ENCODE data around the gene HHATL. TPM values are rescaled to one million over a fixed set of nuclear protein-coding genes. Genes with fewer than 3 reads are reported as not detected.

Gene HHATL
- total and polyA plus RNA-seq, 4 donors, result 1.4 to 1.5 TPM; not detected in 2

DNA sequence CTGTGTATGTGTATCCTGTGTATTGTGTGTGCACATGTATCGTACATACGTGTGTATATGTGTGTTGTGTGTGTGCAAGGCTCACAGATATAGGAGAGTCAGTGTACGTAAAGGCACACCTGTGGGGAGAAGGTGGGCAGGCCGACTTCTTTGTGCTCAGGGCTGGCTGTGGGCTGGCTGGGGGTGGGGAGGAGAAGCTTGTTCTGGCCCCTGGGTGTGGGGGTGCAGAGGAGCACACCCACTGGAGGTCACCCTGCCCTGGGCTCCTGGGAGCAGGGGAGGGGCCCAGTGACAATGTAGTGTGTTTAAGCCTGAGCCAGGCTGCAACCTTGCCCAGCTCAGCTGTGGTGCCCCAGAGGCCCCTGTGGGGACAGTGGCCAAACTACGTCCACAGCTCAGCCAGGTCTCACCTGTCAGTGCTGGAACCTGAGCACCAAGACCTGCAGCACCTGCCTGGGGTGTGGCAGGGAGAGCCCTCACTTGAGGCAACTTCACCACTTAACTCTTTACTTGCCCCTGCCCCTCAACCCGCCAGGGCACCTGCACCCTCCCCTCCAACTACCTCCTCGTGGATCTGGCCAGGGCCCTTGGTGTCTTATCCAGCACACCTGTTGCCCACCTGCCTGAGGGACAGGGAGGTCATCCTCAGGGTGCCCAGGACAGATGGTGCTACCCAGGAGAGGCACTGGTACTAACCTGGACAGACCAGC lies 2.6 kb upstream of the HHATL start:
- H3K27ac ChIP-seq (ENCODE audit: low read depth in 1 of 2, low read length in 2 of 2), result no peak overlapping the region
- WGBS, 2 donors, result 87 to 90% methylated on average over 7 of the region's 7 CpGs
- no peaks in the 10 kb centered on the region for H3K27me3 ChIP-seq (ENCODE audit: control insufficient read depth in 1 of 2, insufficient read depth in 2 of 2, low read length in 1 of 2)
- ATAC-seq (ENCODE audit: low FRiP score), result no peak
- no peaks in the 10 kb centered on the region for H3K36me3 ChIP-seq (ENCODE audit: control insufficient read depth in 1 of 2, insufficient read depth in 2 of 2, low read length in 1 of 2)
- intact Hi-C loops (cut with DNase I), result no loop called here
- H3K9me3 ChIP-seq (ENCODE audit: control insufficient read depth, low read length), result no peaks in the 10 kb centered on the region
- DNase-seq, result peak in 1 of 2 donors; percentile 56
- no peaks in the 10 kb centered on the region for H3K4me1 ChIP-seq (ENCODE audit: control insufficient read depth in 1 of 2, insufficient read depth in 2 of 2, low read length in 2 of 2)
- no peak overlapping the region for H3K4me3 ChIP-seq (ENCODE audit: low read length in 2 of 2)

DNA sequence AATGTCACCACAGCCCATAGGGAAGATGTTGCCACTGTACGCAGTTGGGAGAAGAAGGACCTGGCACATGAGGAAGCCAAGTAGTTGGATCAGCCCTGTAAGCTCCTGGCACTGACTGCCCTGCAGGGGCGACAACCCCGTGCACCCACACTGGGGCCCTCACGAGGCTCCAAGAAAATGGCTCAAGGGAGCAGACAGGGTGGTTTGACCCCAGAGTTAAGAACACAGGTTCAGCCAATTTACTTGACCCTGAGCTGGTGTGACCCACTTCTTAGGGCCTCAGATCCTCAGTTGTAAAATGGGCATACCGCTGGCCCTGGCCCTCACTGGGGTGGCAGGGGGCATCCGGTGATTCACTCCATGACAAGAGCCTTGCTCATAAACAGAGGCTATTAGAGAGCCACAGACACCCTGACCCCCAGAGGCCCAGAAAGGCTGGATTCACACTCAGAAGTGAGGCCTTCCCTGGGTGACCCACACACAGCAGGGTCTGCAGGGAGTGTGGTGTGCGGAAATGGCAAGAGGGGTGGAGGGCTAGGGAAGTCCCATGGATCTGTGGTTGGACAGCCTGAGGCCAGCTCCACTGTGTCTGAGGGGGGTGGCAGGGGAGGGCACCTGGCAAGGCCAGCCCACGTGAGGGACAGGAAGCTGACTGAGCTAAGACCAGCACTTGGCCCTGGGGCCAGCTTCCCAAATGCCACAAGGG lies 1.7 kb upstream of the HHATL start:
- H3K4me3 ChIP-seq (ENCODE audit: low read length in 2 of 2), result no peak overlapping the region
- no peak overlapping the region for H3K27ac ChIP-seq (ENCODE audit: low read depth in 1 of 2, low read length in 2 of 2)
- no peaks in the 10 kb centered on the region for H3K4me1 ChIP-seq (ENCODE audit: control insufficient read depth in 1 of 2, insufficient read depth in 2 of 2, low read length in 2 of 2)
- ATAC-seq (ENCODE audit: low FRiP score), result no peak
- no peaks in the 10 kb centered on the region for H3K9me3 ChIP-seq (ENCODE audit: control insufficient read depth, low read length)
- DNase-seq, result peak in 1 of 2 donors; percentile 51
- no peaks in the 10 kb centered on the region for H3K27me3 ChIP-seq (ENCODE audit: control insufficient read depth in 1 of 2, insufficient read depth in 2 of 2, low read length in 1 of 2)
- H3K36me3 ChIP-seq (ENCODE audit: control insufficient read depth in 1 of 2, insufficient read depth in 2 of 2, low read length in 1 of 2), result no peaks in the 10 kb centered on the region
- WGBS, 2 donors, result 79 to 83% methylated on average over 8 of the region's 8 CpGs
- intact Hi-C loops (cut with DNase I), result no loop called here

DNA sequence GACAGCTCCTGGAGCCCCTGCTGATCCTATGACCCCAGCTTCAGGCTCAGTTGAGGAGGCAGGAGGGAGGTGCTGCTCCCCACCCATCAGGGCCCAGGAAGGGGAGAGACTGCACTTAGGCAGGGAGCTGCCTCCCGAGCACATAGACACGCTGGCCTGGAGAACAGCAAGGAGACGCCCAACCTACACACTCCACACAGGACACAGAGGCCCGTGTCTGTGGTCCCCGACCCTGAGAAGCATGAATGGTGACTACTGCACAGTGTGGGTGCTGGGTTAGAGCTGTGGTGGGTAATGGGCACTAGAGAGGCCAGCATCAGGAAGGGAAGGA lies 1.1 kb upstream of the HHATL start:
- 87% methylated on average over 5 of the region's 5 CpGs for WGBS, 2 donors
- Histone ChIP-seq H3K36me3 (ENCODE audit: control insufficient read depth in 1 of 2, insufficient read depth in 2 of 2, low read length in 1 of 2) (no peaks in the 10 kb centered on the region), H3K27ac (ENCODE audit: low read depth in 1 of 2, low read length in 2 of 2) (no peak overlapping the region), H3K27me3 (ENCODE audit: control insufficient read depth in 1 of 2, insufficient read depth in 2 of 2, low read length in 1 of 2) (no peaks in the 10 kb centered on the region), H3K4me1 (ENCODE audit: control insufficient read depth in 1 of 2, insufficient read depth in 2 of 2, low read length in 2 of 2) (no peaks in the 10 kb centered on the region), H3K4me3 (ENCODE audit: low read length in 2 of 2) (no peak overlapping the region), H3K9me3 (ENCODE audit: control insufficient read depth, low read length) (no peaks in the 10 kb centered on the region)
- ATAC-seq (ENCODE audit: low FRiP score) (no peak), DNase-seq (peak in 1 of 2 donors; percentile 51)
- intact Hi-C loops (cut with DNase I), result no loop called here

DNA sequence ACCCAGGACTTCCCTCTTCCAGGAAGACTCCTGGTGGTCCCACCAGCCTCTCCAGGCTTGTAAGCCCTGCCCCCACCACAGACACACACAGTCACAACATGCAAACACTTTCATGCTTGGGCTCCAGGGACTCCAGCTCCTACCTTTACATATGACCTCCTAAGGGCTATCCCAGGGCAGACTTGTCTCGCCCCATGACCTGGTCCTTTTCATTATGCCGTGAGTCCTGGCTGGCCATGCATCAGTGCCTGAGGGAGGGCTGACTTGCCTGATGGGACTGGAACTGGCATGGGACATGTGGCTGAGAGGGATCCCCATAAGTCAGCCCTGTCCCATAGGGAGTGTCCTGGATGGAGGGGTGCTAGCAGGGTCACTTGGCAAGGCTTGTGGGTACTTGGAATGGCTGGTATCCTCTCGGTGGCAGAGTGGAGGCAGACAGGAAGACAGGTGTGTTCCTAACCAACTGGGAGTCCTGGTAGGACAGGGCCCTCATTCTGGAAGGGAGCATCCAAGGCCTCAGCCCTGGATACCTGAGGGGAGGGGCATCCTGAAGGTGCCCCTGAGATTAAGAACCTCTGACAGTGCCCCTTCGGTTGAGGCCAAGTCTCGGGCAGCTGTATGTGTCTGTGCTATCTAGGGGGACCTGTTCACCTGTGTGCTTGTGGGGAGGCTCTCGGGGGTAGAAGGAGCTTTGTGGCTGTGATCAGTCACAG lies 540 bp upstream of the HHATL start:
- no peak for DNase-seq
- ATAC-seq (ENCODE audit: low FRiP score), result no peak
- H3K27ac ChIP-seq (ENCODE audit: low read depth in 1 of 2, low read length in 2 of 2), result no peak overlapping the region

DNA sequence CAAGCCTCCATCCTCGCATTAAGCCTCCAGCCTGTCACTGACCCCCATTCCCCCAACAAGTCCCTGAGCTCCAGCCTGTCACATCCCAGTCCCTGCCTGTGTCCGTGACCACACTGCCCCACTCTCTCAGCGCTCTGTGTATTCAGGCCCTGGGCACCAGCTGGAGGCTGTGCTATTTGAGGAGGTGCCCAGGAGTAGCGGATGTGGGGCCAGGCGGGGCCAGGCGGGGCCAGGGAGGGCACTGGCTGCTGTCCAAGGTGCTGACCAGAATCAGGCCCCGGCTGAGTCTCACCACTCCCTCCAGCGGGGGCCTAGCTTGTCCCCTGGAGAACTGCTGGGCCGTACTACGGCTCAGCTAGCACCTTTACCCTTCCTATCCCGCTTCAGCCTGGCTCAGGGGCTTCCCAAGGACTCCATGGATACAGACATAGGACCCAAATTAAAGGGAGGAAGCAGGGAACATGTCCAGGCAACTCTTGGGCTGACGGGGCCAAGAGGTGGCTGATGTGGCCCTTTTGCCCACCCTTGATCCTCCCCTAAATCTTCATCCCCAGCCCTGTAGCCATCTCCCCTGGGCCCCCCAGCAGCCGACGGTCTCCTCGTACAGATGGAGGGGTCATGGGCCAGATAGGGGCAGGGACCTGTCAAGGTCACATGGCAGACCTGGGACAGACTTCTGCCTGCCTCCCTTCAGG lies 1.1 kb downstream of the HHATL start:
- Histone ChIP-seq H3K36me3 (ENCODE audit: control insufficient read depth in 1 of 2, insufficient read depth in 2 of 2, low read length in 1 of 2) (no peaks in the 10 kb centered on the region), H3K4me3 (ENCODE audit: low read length in 2 of 2) (no peak overlapping the region), H3K4me1 (ENCODE audit: control insufficient read depth in 1 of 2, insufficient read depth in 2 of 2, low read length in 2 of 2) (no peaks in the 10 kb centered on the region), H3K27me3 (ENCODE audit: control insufficient read depth in 1 of 2, insufficient read depth in 2 of 2, low read length in 1 of 2) (no peaks in the 10 kb centered on the region), H3K9me3 (ENCODE audit: control insufficient read depth, low read length) (no peaks in the 10 kb centered on the region), H3K27ac (ENCODE audit: low read depth in 1 of 2, low read length in 2 of 2) (no peak overlapping the region)
- ATAC-seq (ENCODE audit: low FRiP score) (peak; percentile 66), DNase-seq (peak; percentile 78 to 87)
- intact Hi-C loops (cut with DNase I), result no loop called here
- 36 to 38% methylated on average over 15 of the region's 15 CpGs for WGBS, 2 donors

More for the DNA sequence above, 540 bp upstream of the HHATL start:
- H3K4me3 ChIP-seq (ENCODE audit: low read length in 2 of 2), result no peak overlapping the region
- 96 to 97% methylated on average over 6 of the region's 6 CpGs for WGBS, 2 donors
- intact Hi-C loops (cut with DNase I), result no loop called here
- H3K36me3 ChIP-seq (ENCODE audit: control insufficient read depth in 1 of 2, insufficient read depth in 2 of 2, low read length in 1 of 2), result no peaks in the 10 kb centered on the region
- no peaks in the 10 kb centered on the region for H3K27me3 ChIP-seq (ENCODE audit: control insufficient read depth in 1 of 2, insufficient read depth in 2 of 2, low read length in 1 of 2)
- no peaks in the 10 kb centered on the region for H3K9me3 ChIP-seq (ENCODE audit: control insufficient read depth, low read length)
- H3K4me1 ChIP-seq (ENCODE audit: control insufficient read depth in 1 of 2, insufficient read depth in 2 of 2, low read length in 2 of 2), result no peaks in the 10 kb centered on the region

DNA sequence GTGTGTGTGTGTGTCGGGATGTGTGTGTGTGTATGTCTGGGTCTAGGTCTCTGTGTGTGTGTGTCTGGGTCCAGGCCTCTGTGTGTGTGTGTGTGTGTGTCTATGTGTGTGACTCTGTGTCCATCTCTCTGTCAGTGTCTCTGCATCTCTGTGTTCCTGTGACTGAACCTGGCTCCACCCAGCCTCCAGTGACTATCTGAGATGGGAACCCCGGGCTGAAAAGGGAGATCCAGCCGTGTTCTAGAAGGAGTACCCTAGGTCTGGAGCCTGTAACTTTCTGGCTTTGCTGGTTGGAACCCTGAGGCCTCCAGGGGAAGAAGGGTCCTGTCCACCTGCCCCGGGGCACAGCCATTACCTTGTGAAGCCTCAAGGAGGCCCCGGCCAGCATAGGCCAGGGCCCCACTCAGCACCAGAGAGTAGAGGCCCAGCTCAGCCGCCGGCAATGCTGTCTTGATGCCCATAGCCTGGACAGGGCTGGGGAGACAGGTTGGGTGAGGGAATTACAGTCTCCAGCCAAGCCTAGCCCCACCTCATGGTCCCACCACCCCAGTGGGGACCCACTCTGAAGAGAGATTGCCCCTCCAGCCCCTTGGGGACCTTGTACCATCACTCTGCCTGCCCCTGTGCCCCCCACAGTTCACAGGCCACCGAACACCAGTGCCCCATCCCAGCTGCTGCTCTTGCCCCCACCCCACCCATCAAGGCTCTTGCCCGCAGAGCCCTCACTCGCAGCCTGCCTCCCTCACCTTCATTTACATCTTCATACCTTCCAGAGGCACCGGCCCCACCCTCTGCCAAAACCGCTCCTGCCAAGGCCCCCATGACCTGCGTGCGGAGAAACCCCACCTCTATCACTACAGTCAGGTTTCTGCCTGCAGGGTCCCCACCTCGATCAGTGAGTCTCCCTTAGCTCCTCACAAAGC lies 2.0 kb downstream of the HHATL start:
- intact Hi-C loops (cut with DNase I), result no loop called here
- Histone ChIP-seq H3K27me3 (ENCODE audit: control insufficient read depth in 1 of 2, insufficient read depth in 2 of 2, low read length in 1 of 2) (no peaks in the 10 kb centered on the region), H3K36me3 (ENCODE audit: control insufficient read depth in 1 of 2, insufficient read depth in 2 of 2, low read length in 1 of 2) (no peaks in the 10 kb centered on the region), H3K4me1 (ENCODE audit: control insufficient read depth in 1 of 2, insufficient read depth in 2 of 2, low read length in 2 of 2) (no peaks in the 10 kb centered on the region), H3K9me3 (ENCODE audit: control insufficient read depth, low read length) (no peaks in the 10 kb centered on the region), H3K4me3 (ENCODE audit: low read length in 2 of 2) (no peak overlapping the region), H3K27ac (ENCODE audit: low read depth in 1 of 2, low read length in 2 of 2) (no peak overlapping the region)
- ATAC-seq (ENCODE audit: low FRiP score) (no peak), DNase-seq (peak in 1 of 2 donors; percentile 32)
- WGBS, 2 donors, result 85 to 88% methylated on average over 15 of the region's 15 CpGs

DNA sequence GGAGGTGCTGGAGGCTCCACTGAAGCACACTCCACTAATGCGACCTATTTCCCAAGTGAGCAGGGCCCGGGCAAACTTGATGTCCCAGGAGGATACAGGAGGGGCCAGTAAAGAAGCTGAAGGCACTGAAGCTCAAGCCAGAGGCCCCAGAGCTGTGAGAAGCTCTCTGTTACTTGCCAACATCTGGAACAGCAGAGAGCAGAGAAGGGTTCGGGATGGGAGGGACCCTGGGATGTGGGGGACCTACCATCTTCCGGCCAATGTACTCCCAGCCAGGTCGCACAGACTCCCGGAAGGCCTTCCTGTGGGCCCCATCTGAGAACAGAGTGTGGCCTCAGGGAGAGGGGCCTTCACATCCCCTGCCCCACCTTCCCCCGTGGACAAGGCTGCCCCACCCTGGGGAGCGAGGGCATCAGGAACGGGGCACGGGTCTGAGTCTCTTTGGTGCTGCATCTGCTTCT lies 3.1 kb downstream of the HHATL start:
- no peaks in the 10 kb centered on the region for H3K27me3 ChIP-seq (ENCODE audit: control insufficient read depth in 1 of 2, insufficient read depth in 2 of 2, low read length in 1 of 2)
- peak in 1 of 2 donors; percentile 22 for DNase-seq
- 88 to 92% methylated on average over 10 of the region's 10 CpGs for WGBS, 2 donors

DNA sequence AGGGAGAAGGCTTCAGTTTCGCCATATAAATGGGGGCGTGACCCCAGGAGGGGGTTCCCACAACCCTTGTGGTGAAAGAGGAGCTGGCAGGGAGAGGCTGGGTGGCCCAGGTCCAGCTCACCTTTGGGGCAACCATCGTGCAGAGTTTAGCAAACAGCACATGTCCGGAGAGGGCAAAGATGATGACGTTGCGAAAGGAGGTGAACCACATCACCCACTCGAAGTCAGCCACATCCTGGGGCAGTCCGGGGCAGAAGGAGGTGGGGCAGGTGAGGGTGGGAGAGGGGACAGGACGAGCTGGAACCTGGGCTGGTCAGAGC lies 3.7 kb downstream of the HHATL start:
- no peak for ATAC-seq (ENCODE audit: low FRiP score)
- intact Hi-C loops (cut with DNase I), result no loop called here
- H3K27ac ChIP-seq (ENCODE audit: low read depth in 1 of 2, low read length in 2 of 2), result no peak overlapping the region
- no peaks in the 10 kb centered on the region for H3K9me3 ChIP-seq (ENCODE audit: control insufficient read depth, low read length)
- 84 to 86% methylated on average over 9 of the region's 9 CpGs for WGBS, 2 donors
- no peaks in the 10 kb centered on the region for H3K27me3 ChIP-seq (ENCODE audit: control insufficient read depth in 1 of 2, insufficient read depth in 2 of 2, low read length in 1 of 2)
- H3K36me3 ChIP-seq (ENCODE audit: control insufficient read depth in 1 of 2, insufficient read depth in 2 of 2, low read length in 1 of 2), result no peaks in the 10 kb centered on the region
- H3K4me3 ChIP-seq (ENCODE audit: low read length in 2 of 2), result no peak overlapping the region
- peak in 1 of 2 donors; percentile 35 for DNase-seq
- no peaks in the 10 kb centered on the region for H3K4me1 ChIP-seq (ENCODE audit: control insufficient read depth in 1 of 2, insufficient read depth in 2 of 2, low read length in 2 of 2)

More for the DNA sequence above, 3.1 kb downstream of the HHATL start:
- H3K9me3 ChIP-seq (ENCODE audit: control insufficient read depth, low read length), result no peaks in the 10 kb centered on the region
- intact Hi-C loops (cut with DNase I), result no loop called here
- H3K36me3 ChIP-seq (ENCODE audit: control insufficient read depth in 1 of 2, insufficient read depth in 2 of 2, low read length in 1 of 2), result no peaks in the 10 kb centered on the region
- no peak overlapping the region for H3K4me3 ChIP-seq (ENCODE audit: low read length in 2 of 2)
- H3K4me1 ChIP-seq (ENCODE audit: control insufficient read depth in 1 of 2, insufficient read depth in 2 of 2, low read length in 2 of 2), result no peaks in the 10 kb centered on the region
- ATAC-seq (ENCODE audit: low FRiP score), result no peak
- H3K27ac ChIP-seq (ENCODE audit: low read depth in 1 of 2, low read length in 2 of 2), result no peak overlapping the region

Data from aorta (tissue), 5 donors.